Transverse colon (tissue), 4 donors: Measurements from ENCODE around the gene SERPINB8. TPM values are rescaled to one million over a fixed set of nuclear protein-coding genes. Genes with fewer than 3 reads are reported as not detected.

Source experiments
- DNase-seq: peaks from one replicate; pipeline ENCODE4 v3.0.0-alpha.2; 2019
- H3K27ac ChIP-seq, 4 donors: fragments of 200-600 bp; sonication (generic); 2 replicates each; pipeline ENCODE4 v1.5.1; 2016 to 2018; ENCODE audit warnings: inconsistent platforms in 4 of 4
- H3K27me3 ChIP-seq: fragments of 200-600 bp; sonication (generic); 2 replicates; pipeline ENCODE4 v1.5.1; 2017; ENCODE audit warnings: inconsistent platforms
- H3K36me3 ChIP-seq, 4 donors: fragments of 200-600 bp; sonication (generic); 2 replicates each; pipeline ENCODE4 v1.5.1; 2017 to 2019; ENCODE audit warnings: inconsistent platforms in 4 of 4
- H3K4me1 ChIP-seq, 4 donors: fragments of 200-600 bp; sonication (generic); 2 replicates each; pipeline ENCODE4 v1.5.1; 2017 to 2020; ENCODE audit warnings: inconsistent platforms in 4 of 4
- H3K4me3 ChIP-seq, 4 donors: fragments of 200-600 bp; sonication (generic); 1 replicate in 1 of 4; 2 replicates in 3 of 4; pipeline versions ENCODE4 v1.5.1 to v1.6.1; 2017 to 2019; ENCODE audit warnings: inconsistent platforms in 4 of 4
- H3K9me3 ChIP-seq, 2 donors: fragments of 200-600 bp; sonication (generic); 2 replicates each; pipeline ENCODE4 v1.5.1; 2017 to 2019; ENCODE audit warnings: inconsistent platforms in 2 of 2
- EP300 ChIP-seq: sonication (generic); formaldehyde crosslinking; IDR thresholded peaks from one replicate; pipeline ENCODE4 v1.6.1; 2017; ENCODE audit warnings: antibody characterized with exemption, low read depth
- POLR2A ChIP-seq: fragments of 450-650 bp; IDR thresholded peaks from one replicate; pipeline ENCODE4 v1.6.1; 2016; ENCODE audit warnings: antibody characterized with exemption, mild to moderate bottlenecking, moderate library complexity
- POLR2AphosphoS5 ChIP-seq, 3 donors: sonication (generic); formaldehyde crosslinking; IDR thresholded peaks; one replicate each; pipeline ENCODE4 v1.6.1; 2016; ENCODE audit warnings: antibody characterized with exemption in 3 of 3
- WGBS, 2 donors: methylation state at CpG; one replicate each; pipeline ENCODE4 v1.1.5; 2018; ENCODE audit warnings: low coverage in 1 of 2; 5-methylcytosine and 5-hydroxymethylcytosine counted together
- in situ Hi-C, 4 donors: fragments of 200-750 bp; cut with MboI; loops; one replicate each; pipeline versions ENCODE4 v1.15.0 to v1.15.1; 2017; ENCODE audit warnings: low sequenced_read_pairs in 3 of 4, low pct_ligation_motif_present in 1 of 4, low pct_unique_long_range_greater_than_20kb in 1 of 4
- intact Hi-C: fragments of 100-400 bp; cut with DNase I; formaldehyde crosslinking; loops from one replicate; pipeline ENCODE4 v1.15.1; 2023; ENCODE audit warnings: low total_unique reads
- total RNA-seq, 4 donors: library from RNA; depleted of rRNA; stranded (reverse); fragments of >200 nt; gene quantifications; one replicate each; pipeline ENCODE4 v1.1.0, GENCODE V29; 2016
- TF ChIP-seq, protein P1 (sequence below), 5 experiments: fragments of 200-600 bp in 3 of 5; fragments of 450-650 bp in 2 of 5; sonication (generic) in 3 of 5; IDR thresholded peaks; 1 replicate in 2 of 5; 2 replicates in 3 of 5; pipeline ENCODE4 v1.5.1; 2016 to 2017; ENCODE audit warnings: antibody characterized with exemption in 5 of 5, inconsistent platforms in 3 of 5, mild to moderate bottlenecking in 2 of 5, moderate library complexity in 1 of 5

The SERPINB8 gene
- total RNA-seq, 4 donors from 2014 or later: 3.0 to 15.7 (median 13.5) TPM

DNA sequence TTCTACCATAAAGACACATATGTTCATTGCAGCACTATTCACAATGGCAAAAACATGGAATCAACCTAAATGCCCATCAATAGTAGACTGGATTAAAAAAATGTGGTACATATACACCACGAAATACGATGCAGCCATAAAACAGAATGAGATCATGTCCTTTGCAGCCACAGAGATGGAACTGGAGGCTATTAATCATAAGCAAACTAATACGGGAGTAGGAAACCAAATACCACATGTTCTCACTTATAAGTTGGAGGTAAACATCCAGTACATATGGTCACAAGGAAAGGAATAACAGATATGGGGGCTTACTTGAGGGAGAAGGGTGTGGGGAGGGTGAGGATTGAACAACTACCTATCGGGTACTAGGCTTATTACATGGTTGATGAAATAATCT is 13.1 kb upstream of the SERPINB8 start:
- 50 to 74% methylated on average over 4 of the region's 4 CpGs for WGBS, 2 donors
- Histone ChIP-seq H3K36me3 (no peaks in the 10 kb centered on the region), H3K27me3 (peaks cover 7% of the 10 kb centered on the region), H3K4me1 (no peaks in the 10 kb centered on the region), H3K4me3 (no peak overlapping the region), H3K9me3 (no peaks in the 10 kb centered on the region), H3K27ac (no peak overlapping the region)
- no peak for DNase-seq
- TF ChIP-seq POLR2AphosphoS5 (IDR thresholded peaks at IDR 0.05) (no peak), EP300 (no peak), POLR2A (no peak)
- TF ChIP-seq, protein P1, sequence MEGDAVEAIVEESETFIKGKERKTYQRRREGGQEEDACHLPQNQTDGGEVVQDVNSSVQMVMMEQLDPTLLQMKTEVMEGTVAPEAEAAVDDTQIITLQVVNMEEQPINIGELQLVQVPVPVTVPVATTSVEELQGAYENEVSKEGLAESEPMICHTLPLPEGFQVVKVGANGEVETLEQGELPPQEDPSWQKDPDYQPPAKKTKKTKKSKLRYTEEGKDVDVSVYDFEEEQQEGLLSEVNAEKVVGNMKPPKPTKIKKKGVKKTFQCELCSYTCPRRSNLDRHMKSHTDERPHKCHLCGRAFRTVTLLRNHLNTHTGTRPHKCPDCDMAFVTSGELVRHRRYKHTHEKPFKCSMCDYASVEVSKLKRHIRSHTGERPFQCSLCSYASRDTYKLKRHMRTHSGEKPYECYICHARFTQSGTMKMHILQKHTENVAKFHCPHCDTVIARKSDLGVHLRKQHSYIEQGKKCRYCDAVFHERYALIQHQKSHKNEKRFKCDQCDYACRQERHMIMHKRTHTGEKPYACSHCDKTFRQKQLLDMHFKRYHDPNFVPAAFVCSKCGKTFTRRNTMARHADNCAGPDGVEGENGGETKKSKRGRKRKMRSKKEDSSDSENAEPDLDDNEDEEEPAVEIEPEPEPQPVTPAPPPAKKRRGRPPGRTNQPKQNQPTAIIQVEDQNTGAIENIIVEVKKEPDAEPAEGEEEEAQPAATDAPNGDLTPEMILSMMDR (IDR thresholded peaks at IDR 0.05): no peak
- in situ Hi-C loops: no loop called here
- intact Hi-C loops: no loop called here

DNA sequence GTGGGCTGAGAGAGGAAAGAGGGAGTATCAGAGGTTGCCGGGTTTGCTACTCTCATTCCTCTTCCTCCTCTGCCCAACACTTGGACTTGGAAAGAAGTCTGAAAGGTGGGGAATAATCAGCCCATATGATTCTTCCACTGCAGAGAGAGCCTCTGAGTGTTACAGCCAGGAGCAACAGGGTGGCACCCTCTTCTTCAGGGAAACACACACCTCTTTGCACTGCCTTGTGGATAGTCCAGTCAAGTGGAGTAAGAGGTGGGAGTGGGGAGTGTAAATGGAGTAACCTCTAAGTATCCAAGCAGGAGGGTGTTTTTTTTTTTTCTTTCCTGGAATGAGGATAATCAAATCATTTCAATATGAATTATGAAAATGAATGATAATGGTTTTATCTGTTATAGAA is 9.0 kb upstream of the SERPINB8 start:
- H3K4me1 ChIP-seq: peaks cover 0 to 15% (median 4%) of the 10 kb centered on the region in 4 donors
- no peaks in the 10 kb centered on the region for H3K9me3 ChIP-seq
- in situ Hi-C loops (no loop called here), intact Hi-C loops (loop anchor here (5.0 kb wide), 1 partner anchor 36 kb away; no protein-coding TSS in a partner anchor)
- H3K27ac ChIP-seq: no peak overlapping the region
- H3K4me3 ChIP-seq: no peak overlapping the region
- TF ChIP-seq, protein P1 (IDR thresholded peaks at IDR 0.05): no peak
- TF ChIP-seq EP300 (no peak), POLR2A (no peak), POLR2AphosphoS5 (IDR thresholded peaks at IDR 0.05) (no peak)
- no peaks in the 10 kb centered on the region for H3K36me3 ChIP-seq
- DNase-seq: no peak
- no peaks in the 10 kb centered on the region for H3K27me3 ChIP-seq
- WGBS, 2 donors: 67 to 88% methylated on average over 1 of the region's 1 CpG

DNA sequence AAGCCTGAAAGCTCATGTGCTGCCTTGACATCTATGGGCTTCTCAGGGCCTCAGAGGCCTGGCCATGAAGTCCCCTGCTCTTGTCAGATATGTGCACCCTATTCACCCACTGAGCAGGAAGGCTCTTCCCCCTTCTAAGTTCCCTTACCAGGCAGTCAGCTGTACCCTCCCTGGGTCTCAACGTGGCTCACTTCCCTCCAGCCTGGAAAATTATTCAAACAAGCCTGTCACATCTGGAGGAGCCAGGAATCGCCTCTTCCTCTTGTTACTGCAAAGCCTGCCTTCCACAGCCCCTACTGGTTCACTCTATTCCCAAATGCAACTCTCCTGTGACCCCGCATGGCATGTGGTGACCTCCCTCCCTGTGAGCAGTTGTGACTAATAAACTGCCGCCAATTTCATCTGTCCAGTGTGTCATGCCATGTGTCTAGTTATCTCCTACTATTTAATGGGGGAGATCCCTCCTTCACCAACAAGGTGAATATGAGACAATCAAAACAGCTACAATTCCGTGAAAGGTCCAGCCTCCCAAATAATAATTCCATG is 8.4 kb upstream of the SERPINB8 start:
- TF ChIP-seq, protein P1 (IDR thresholded peaks at IDR 0.05): no peak
- TF ChIP-seq POLR2A (no peak), POLR2AphosphoS5 (IDR thresholded peaks at IDR 0.05) (no peak), EP300 (no peak)
- Histone ChIP-seq H3K27me3 (no peaks in the 10 kb centered on the region), H3K9me3 (no peaks in the 10 kb centered on the region), H3K4me1 (peaks cover 0 to 15% (median 4%) of the 10 kb centered on the region in 4 donors), H3K27ac (no peak overlapping the region), H3K4me3 (no peak overlapping the region), H3K36me3 (no peaks in the 10 kb centered on the region)
- WGBS, 2 donors: 78 to 82% methylated on average over 3 to 5 of the region's 5 CpGs
- in situ Hi-C loops (no loop called here), intact Hi-C loops (loop anchor here (5.0 kb wide), 1 partner anchor 36 kb away; no protein-coding TSS in a partner anchor)
- DNase-seq: no peak

DNA sequence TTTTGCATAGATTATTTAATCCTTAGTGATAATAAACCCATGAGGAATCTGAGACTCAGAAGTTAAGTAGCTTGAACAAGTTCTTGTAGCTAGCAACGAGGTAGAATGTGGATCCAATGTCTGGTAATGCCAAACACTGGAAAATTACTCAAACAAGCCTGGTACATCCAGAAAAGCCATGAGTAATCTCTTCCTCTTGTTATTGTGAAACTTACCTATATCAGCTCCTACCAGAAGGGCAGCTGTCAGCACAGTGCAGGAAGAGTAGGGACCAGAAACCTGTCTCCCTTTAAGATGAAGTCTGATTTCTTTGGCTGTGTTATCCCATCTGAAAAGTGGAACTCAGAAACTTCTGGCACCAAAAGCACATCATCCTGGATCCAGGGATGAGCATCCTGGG is 7.7 kb upstream of the SERPINB8 start:
- TF ChIP-seq POLR2AphosphoS5 (IDR thresholded peaks at IDR 0.05) (no peak), POLR2A (no peak), EP300 (no peak)
- TF ChIP-seq, protein P1 (IDR thresholded peaks at IDR 0.05): no peak
- Histone ChIP-seq H3K36me3 (no peaks in the 10 kb centered on the region), H3K4me3 (no peak overlapping the region), H3K27me3 (no peaks in the 10 kb centered on the region), H3K27ac (no peak overlapping the region), H3K4me1 (peaks cover 0 to 15% (median 4%) of the 10 kb centered on the region in 4 donors), H3K9me3 (no peaks in the 10 kb centered on the region)
- in situ Hi-C loops: no loop called here
- WGBS, 2 donors: 38 to 48% methylated on average over 1 of the region's 1 CpG
- no peak for DNase-seq
- intact Hi-C loops: loop anchor here (5.0 kb wide), 1 partner anchor 35 kb away; no protein-coding TSS in a partner anchor
